GM13976 (cell line): Measurements from ENCODE around the gene RAB40AL.
"Not testable (repeated sequence)": the region's sequence is repeated elsewhere in the genome, so short reads cannot be mapped to it uniquely, and the experiment has no call there.

Source experiments
- DNase-seq: peaks from one replicate; pipeline ENCODE4 v3.0.0; 2012; ENCODE audit warnings: low spot score
- CTCF ChIP-seq: IDR thresholded peaks from 2 replicates; pipeline ENCODE4 v1.5.1; 2012; ENCODE audit warnings: borderline replicate concordance, mild to moderate bottlenecking; ENCODE audit not compliant: insufficient read depth; ENCODE audit errors: extremely low read depth, missing control alignments, control extremely low read depth
- in situ Hi-C: fragments of 300-500 bp; cut with MboI; formaldehyde crosslinking; loops from one replicate; pipeline ENCODE4 v1.12.0; 2022; ENCODE audit warnings: low sequenced_read_pairs, mixed read lengths, inconsistent platforms; ENCODE audit not compliant: unreplicated experiment

RAB40AL gene

GRCh38 chrX:102936972-102937371 is at the start of gene RAB40AL:
TSS of gene RAB40AL (plus strand) at chrX:102937272. CDS start at chrX:102937319, 47 bp downstream.
- in situ Hi-C loops, DNase-seq: not testable (repeated sequence)

GRCh38 chrX:102887687-102888086 is 49.4 kb upstream of the RAB40AL start:
- DNase-seq = no peak
- no peak for TF ChIP-seq CTCF
- in situ Hi-C loops = no loop called here

GRCh38 chrX:102892103-102892502 is 45.0 kb upstream of the RAB40AL start:
- DNase-seq = no peak
- no peak for TF ChIP-seq CTCF
- in situ Hi-C loops = no loop called here

- peak; percentile 75 for TF ChIP-seq CTCF
- in situ Hi-C loops = no loop called here
- DNase-seq = peak; percentile 13
Observed at GRCh38 chrX:102899940-102900916, 36.8 kb upstream of the RAB40AL start.

GRCh38 chrX:102902355-102902754 is 34.7 kb upstream of the RAB40AL start:
- in situ Hi-C loops = no loop called here
- no peak for TF ChIP-seq CTCF
- no peak for DNase-seq

- no peak for DNase-seq
- in situ Hi-C loops = no loop called here
- TF ChIP-seq CTCF = no peak
Observed at GRCh38 chrX:102930990-102931756, 5.9 kb upstream of the RAB40AL start.
